Measurements from ENCODE around the gene CD86.
"Not testable (repeated sequence)": the region's sequence is repeated elsewhere in the genome, so short reads cannot be mapped to it uniquely, and the experiment has no call there.

The CD86 gene

GRCh38 chr3:122164983-122165382 lies 109.8 kb downstream of the CD86 start:
- DNase-seq (ENCODE audit: low read depth) = not testable (repeated sequence)

DNA sequence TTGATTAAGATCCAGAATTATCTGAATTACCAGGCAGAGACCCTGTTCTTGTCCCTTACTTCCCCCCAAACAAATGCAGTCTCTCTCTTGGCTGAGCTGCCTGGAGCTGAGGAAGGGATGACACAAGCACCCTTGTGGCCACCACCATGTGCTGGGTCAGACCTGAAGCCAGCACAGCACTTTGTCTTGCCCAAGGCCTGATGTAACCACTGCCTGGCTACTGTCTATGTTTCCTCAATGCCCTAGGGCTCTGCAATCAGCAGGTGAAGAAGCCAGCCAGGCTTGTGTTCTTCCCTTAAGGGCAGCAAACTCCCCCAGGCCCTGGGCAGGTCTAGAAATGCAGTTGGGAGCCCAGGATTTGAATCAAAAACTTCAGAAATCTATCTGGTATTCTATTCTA lies 112.5 kb downstream of the CD86 start:
- no peak for DNase-seq (ENCODE audit: low read depth)

DNA sequence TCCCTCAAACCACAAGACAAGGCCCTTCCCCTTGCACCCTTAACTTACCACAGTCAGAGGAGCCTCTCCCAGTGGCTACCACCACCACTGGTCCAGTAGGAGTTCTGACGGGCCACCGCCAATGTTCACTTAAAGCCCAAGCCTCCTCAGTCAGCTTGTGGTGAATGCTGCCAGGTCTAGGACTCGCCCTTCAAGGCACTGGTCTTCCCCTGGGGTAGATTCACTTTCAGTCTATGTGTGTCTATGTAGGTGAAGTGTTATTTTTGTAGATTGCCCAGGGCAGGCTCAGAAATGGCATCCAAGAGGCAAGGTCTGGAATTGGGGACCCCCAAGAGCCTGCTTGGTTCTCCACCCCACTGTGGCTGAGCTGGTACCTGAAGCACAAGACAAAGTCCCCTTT lies 112.9 kb downstream of the CD86 start:
- no peak for DNase-seq (ENCODE audit: low read depth)

- no peak for DNase-seq (ENCODE audit: low read depth)
Measured at GRCh38 chr3:122169911-122170310, 114.7 kb downstream of the CD86 start.
